GM13977 (cell line): Measurements from ENCODE around the gene ARL15.

Source experiments
- DNase-seq: peaks from one replicate; pipeline ENCODE4 v3.0.0; 2012; ENCODE audit warnings: low spot score
- CTCF ChIP-seq: IDR thresholded peaks from 2 replicates; pipeline ENCODE4 v1.5.1; 2012; ENCODE audit warnings: mild to moderate bottlenecking, control low read depth; ENCODE audit not compliant: insufficient read depth; ENCODE audit errors: extremely low read depth, missing control alignments
- in situ Hi-C: fragments of 300-500 bp; cut with MboI; formaldehyde crosslinking; loops from one replicate; pipeline ENCODE4 v1.12.0; 2022; ENCODE audit warnings: low sequenced_read_pairs, low pct_unique_long_range_greater_than_20kb, mixed read lengths, inconsistent platforms; ENCODE audit not compliant: unreplicated experiment

Gene ARL15

DNA sequence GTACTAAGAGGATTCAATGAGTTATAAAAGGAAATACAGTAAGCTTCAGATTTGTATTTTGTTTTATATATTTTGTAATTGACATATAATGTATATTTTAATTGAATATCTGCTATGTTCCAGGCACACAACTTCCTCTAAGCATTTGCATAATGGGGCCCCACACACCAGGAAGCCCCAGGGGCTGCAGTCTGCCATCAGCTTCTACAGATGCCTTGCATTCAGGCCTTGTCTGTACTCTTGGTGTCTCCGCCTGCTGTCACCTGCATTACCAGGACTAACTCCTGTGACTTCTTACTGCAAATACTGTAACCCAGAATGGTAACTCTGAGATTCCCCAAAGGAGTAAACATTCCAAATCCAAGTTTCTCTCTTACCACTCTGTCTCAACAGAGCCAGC is 20.6 kb downstream of the ARL15 start:
- no peak for TF ChIP-seq CTCF
- no peak for DNase-seq
- in situ Hi-C loops, result no loop called here

GRCh38 chr5:54288568-54289217 is 21.7 kb downstream of the ARL15 start:
- DNase-seq, result no peak
- in situ Hi-C loops, result no loop called here
- no peak for TF ChIP-seq CTCF

GRCh38 chr5:54285686-54286085 is 24.7 kb downstream of the ARL15 start:
- no peak for TF ChIP-seq CTCF
- no peak for DNase-seq
- in situ Hi-C loops, result no loop called here

DNA sequence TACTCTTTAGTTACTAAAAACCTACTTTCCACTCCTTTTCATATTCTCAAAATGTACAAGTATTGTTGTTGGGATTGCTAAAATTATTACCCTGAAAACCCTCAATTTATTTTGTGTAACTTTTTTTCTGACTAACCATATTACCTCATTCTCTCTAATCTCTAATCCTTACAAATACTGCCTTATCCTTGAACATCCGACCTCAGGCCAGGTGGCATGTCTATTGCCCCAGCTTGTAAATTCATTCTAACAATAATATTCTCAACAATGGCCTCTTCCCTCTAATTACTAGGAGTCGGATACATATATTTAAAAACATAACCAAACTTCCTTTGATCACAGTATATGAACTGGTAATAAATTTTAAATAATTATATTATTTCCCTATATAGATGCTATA is 25.8 kb downstream of the ARL15 start:
- no peak for TF ChIP-seq CTCF
- in situ Hi-C loops, result no loop called here
- no peak for DNase-seq

DNA sequence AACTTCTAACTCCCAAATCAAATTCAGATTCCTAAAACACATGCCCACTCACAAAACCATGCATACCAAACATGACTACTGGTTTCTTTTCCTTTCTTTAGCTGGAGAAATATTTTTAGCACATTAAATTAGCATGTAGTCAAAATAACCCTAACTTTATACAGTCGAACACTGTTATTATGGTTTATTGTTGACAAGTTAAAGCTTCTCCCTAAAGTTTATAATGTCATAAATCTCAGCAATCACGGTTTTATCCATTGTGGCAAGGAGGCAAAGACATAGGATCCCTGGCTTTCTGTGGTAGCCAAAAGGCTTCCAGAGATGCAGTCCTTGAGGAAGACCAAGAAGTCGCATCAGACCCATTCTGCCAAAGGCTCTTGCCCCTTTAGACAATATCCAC is 27.5 kb downstream of the ARL15 start:
- in situ Hi-C loops, result no loop called here
- TF ChIP-seq CTCF, result no peak
- no peak for DNase-seq

DNA sequence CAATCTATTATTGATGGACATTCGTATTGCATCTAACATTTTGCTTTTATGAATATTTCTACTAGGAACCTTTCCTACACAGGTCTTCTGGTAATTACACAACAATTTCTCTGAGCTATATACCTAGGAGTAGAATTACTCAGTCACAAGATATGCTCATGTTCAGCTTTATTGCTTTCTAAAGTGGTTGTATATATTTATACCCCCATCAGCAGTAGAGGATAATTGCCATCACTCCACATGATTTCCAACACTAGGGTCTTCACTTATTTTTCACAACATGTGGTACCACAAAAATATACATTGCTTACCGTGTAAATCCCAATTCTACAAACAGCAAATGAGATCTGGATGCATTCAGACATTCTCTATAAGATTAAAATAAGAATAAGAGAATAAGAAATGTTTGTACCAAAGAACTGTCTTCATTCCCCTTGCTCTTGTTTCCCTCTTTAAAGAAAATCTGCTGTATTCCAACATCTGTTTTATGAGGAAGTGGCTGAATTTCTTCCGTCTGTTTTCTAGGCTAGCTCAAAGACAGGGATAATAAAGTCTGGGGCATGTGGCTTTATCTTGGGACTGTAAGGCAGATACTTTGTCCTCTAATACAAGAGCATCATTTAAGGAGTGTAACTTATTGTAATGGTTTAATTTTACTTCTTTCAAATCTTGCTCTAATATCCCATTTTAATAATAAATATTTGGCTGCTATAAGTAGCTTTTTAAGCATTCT is 28.2 kb downstream of the ARL15 start:
- in situ Hi-C loops, result no loop called here
- DNase-seq, result no peak
- no peak for TF ChIP-seq CTCF
